GM12878 (cell line): ENCODE results near the gene PDZK1IP1. TPM values are rescaled to one million over a fixed set of nuclear protein-coding genes. Genes with fewer than 3 reads are reported as not detected.

Experiments
- MTA2 ChIP-seq: fragments of 450-650 bp; IDR thresholded peaks from 2 replicates; pipeline ENCODE4 v1.6.1; 2016; ENCODE audit warnings: low read depth, mild to moderate bottlenecking, moderate library complexity
- MYC ChIP-seq: IDR thresholded peaks from 2 replicates; pipeline ENCODE4 v1.6.1; 2011; ENCODE audit warnings: mild to moderate bottlenecking, low read length, moderate library complexity, inconsistent platforms; ENCODE audit not compliant: insufficient read depth, insufficient replicate concordance, insufficient read length, severe bottlenecking
- POLR2A ChIP-seq: IDR thresholded peaks from 2 replicates; pipeline ENCODE4 v1.6.1; 2011; ENCODE audit warnings: low read depth, mild to moderate bottlenecking, low read length
- POLR2AphosphoS2 ChIP-seq: IDR thresholded peaks from 2 replicates; pipeline ENCODE4 v1.6.1; 2011; ENCODE audit warnings: low read depth, mild to moderate bottlenecking, low read length, improper control_type of control experiment, moderate library complexity
- polyA plus RNA-seq, 11 experiments: library from polyadenylated mRNA; depleted of rRNA in 4 of 11; unstranded in 6 of 11; stranded (reverse) in 5 of 11; fragments of >200 nt; fragmentation: Nextera tagmentation in 4 of 11; fragmentation: Illumina TruSeq in 1 of 11; extraction: Ambion mirVana in 4 of 11; extraction: Trizol in 1 of 11; gene quantifications; 1 replicate in 1 of 11; 2 replicates in 10 of 11; pipeline versions ENCODE4 v1.2.1 to v1.2.3, GENCODE V29; 2011 to 2016; ENCODE audit warnings: inconsistent platforms in 2 of 11, missing spikeins in 2 of 11, low read depth in 1 of 11
- total RNA-seq, 4 experiments: library from RNA; depleted of rRNA in 3 of 4; stranded (reverse); fragments of >200 nt in 3 of 4; fragmentation: Illumina TruSeq in 1 of 4; extraction: Trizol in 1 of 4; gene quantifications; 2 replicates each; pipeline versions ENCODE4 v1.2.1 to v1.2.3, GENCODE V29; 2013 to 2021
- TF ChIP-seq, protein P1 (sequence below): fragments of 450-650 bp; IDR thresholded peaks from 2 replicates; pipeline ENCODE4 v1.6.1; 2017; ENCODE audit warnings: mild to moderate bottlenecking, moderate library complexity
- TF ChIP-seq, protein P2 (sequence below): fragments of 450-650 bp; IDR thresholded peaks from 2 replicates; pipeline ENCODE4 v1.6.1; 2017; ENCODE audit warnings: low read depth, mild to moderate bottlenecking, moderate library complexity

Gene PDZK1IP1
- total and polyA plus RNA-seq, 10 of the 15 experiments (the other 5 are each of a cell fraction or from before 2014, with no cell fraction given), result not detected

DNA sequence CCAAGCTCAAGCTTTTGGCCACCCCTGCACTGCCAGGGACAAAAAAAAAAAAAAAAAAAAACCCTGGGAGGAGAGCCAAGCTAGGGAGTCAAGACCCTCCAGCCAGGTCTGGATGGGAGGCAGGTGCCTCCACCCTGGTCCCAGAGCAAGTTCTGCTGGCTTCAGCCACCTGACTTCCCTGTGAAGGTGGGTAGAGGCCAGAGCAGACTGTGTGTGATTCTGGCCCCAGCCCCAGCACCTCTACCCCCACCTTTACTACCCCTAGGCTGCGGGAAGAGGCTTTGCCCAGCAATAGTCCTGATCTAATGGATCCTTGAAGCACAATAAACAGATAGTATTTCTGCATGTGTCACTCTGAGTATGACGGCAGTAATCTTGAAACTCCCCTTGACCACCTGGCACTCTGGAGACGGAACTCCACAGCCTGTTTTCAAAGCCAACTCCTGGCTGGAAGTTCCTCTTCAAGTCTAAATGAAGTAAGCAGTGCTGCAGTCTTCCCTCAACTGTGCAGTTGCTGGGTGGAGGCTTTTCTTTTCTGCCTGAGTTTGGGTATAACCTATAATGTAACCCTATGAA lies 9.8 kb downstream of the PDZK1IP1 start (continued):
- TF ChIP-seq MYC (no peak), POLR2AphosphoS2 (no peak), MTA2 (no peak), POLR2A (no peak)
- TF ChIP-seq, protein P1, sequence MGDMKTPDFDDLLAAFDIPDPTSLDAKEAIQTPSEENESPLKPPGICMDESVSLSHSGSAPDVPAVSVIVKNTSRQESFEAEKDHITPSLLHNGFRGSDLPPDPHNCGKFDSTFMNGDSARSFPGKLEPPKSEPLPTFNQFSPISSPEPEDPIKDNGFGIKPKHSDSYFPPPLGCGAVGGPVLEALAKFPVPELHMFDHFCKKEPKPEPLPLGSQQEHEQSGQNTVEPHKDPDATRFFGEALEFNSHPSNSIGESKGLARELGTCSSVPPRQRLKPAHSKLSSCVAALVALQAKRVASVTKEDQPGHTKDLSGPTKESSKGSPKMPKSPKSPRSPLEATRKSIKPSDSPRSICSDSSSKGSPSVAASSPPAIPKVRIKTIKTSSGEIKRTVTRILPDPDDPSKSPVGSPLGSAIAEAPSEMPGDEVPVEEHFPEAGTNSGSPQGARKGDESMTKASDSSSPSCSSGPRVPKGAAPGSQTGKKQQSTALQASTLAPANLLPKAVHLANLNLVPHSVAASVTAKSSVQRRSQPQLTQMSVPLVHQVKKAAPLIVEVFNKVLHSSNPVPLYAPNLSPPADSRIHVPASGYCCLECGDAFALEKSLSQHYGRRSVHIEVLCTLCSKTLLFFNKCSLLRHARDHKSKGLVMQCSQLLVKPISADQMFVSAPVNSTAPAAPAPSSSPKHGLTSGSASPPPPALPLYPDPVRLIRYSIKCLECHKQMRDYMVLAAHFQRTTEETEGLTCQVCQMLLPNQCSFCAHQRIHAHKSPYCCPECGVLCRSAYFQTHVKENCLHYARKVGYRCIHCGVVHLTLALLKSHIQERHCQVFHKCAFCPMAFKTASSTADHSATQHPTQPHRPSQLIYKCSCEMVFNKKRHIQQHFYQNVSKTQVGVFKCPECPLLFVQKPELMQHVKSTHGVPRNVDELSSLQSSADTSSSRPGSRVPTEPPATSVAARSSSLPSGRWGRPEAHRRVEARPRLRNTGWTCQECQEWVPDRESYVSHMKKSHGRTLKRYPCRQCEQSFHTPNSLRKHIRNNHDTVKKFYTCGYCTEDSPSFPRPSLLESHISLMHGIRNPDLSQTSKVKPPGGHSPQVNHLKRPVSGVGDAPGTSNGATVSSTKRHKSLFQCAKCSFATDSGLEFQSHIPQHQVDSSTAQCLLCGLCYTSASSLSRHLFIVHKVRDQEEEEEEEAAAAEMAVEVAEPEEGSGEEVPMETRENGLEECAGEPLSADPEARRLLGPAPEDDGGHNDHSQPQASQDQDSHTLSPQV, result no peak
- TF ChIP-seq, protein P2, sequence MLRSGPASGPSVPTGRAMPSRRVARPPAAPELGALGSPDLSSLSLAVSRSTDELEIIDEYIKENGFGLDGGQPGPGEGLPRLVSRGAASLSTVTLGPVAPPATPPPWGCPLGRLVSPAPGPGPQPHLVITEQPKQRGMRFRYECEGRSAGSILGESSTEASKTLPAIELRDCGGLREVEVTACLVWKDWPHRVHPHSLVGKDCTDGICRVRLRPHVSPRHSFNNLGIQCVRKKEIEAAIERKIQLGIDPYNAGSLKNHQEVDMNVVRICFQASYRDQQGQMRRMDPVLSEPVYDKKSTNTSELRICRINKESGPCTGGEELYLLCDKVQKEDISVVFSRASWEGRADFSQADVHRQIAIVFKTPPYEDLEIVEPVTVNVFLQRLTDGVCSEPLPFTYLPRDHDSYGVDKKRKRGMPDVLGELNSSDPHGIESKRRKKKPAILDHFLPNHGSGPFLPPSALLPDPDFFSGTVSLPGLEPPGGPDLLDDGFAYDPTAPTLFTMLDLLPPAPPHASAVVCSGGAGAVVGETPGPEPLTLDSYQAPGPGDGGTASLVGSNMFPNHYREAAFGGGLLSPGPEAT, result no peak
